A549 (cell line): ENCODE data around the gene APAF1. TPM values are rescaled to one million over a fixed set of nuclear protein-coding genes. Genes with fewer than 3 reads are reported as not detected.

ENCODE experiments used
- ATAC-seq, 2 experiments: fragments of 200-7000 bp in 1 of 2; fragments of >200 bp in 1 of 2; cut with Nextera tagmentation in 1 of 2; cut with Tn5 transposase in 1 of 2; 3 replicates each; pipeline versions ENCODE4 v1.8.0 to v1.9.1; 2018 to 2020; ENCODE audit warnings: mild to moderate bottlenecking in 1 of 2, moderate library complexity in 1 of 2
- CTCF ChIA-PET: fragments of 300-600 bp; sonication (Branson Sonifier 250); formaldehyde crosslinking; extraction: SDS; loops from one replicate; lab custom pipeline; 2021; ENCODE audit warnings: antibody characterized with exemption, inconsistent platforms; lab: Yijun Ruan, JAX
- POLR2A ChIA-PET: fragments of 350-600 bp; formaldehyde crosslinking; extraction: SDS; loops from one replicate; lab custom pipeline; 2021; ENCODE audit warnings: antibody characterized with exemption, inconsistent platforms; lab: Yijun Ruan, JAX
- DNase-seq, 2 experiments: peaks; one replicate each; pipeline versions ENCODE4 v3.0.0 to v3.0.0-alpha.2; 2011 to 2016; ENCODE audit warnings: low read depth in 1 of 2, low spot score in 1 of 2
- FAIRE-seq: peaks from 2 replicates; lab custom pipeline; 2011; peaks lifted over from hg19 to GRCh38; lab: Jason Lieb, UNC
- H3K27ac ChIP-seq, 2 experiments: fragments of >200 bp; sonication (Bioruptor Twin); formaldehyde crosslinking; 3 replicates each; pipeline ENCODE4 v1.5.1; 2016 to 2017
- H3K4me1 ChIP-seq: fragments of >200 bp; sonication (Bioruptor Twin); formaldehyde crosslinking; 3 replicates; pipeline ENCODE4 v1.6.1; 2016
- H3K4me2 ChIP-seq: fragments of >200 bp; sonication (Bioruptor Twin); formaldehyde crosslinking; 3 replicates; pipeline ENCODE4 v1.6.1; 2016
- H3K4me3 ChIP-seq: fragments of >200 bp; sonication (Bioruptor Twin); formaldehyde crosslinking; 3 replicates; pipeline ENCODE4 v1.5.1; 2016
- H3K9me3 ChIP-seq: fragments of >200 bp; sonication (Bioruptor Twin); formaldehyde crosslinking; 3 replicates; pipeline ENCODE4 v1.6.1; 2016
- ATOH8 ChIP-seq: fragments of 250-450 bp; sonication (Bioruptor Pico); IDR thresholded peaks from 2 replicates; pipeline ENCODE4 v1.5.0; 2020; ENCODE audit warnings: low read depth, mild to moderate bottlenecking, moderate library complexity
- BCL3 ChIP-seq: fragments of >200 bp; sonication (Bioruptor Twin); formaldehyde crosslinking; IDR thresholded peaks from 3 replicates; pipeline ENCODE4 v1.6.1; 2016
- CBX2 ChIP-seq: fragments of 200-600 bp; sonication (generic); IDR thresholded peaks from 2 replicates; pipeline ENCODE4 v1.6.1; 2016; ENCODE audit warnings: low read depth, mild to moderate bottlenecking, borderline replicate concordance
- CBX8 ChIP-seq: fragments of 200-600 bp; sonication (generic); IDR thresholded peaks from 2 replicates; pipeline ENCODE4 v1.6.1; 2016
- CEBPB ChIP-seq, 2 experiments: fragments of >200 bp in 1 of 2; sonication (Bioruptor Twin) in 1 of 2; formaldehyde crosslinking in 1 of 2; IDR thresholded peaks; 2 replicates each; pipeline ENCODE4 v1.6.1; 2012 to 2016
- CHD2 ChIP-seq: fragments of 150-350 bp; IDR thresholded peaks from 2 replicates; pipeline ENCODE4 v1.6.1; 2014; ENCODE audit warnings: low read length; ENCODE audit not compliant: partially characterized antibody
- E2F6 ChIP-seq: IDR thresholded peaks from 2 replicates; pipeline ENCODE4 v1.6.1; 2012; ENCODE audit warnings: low read depth, borderline replicate concordance
- EP300 ChIP-seq, 2 experiments: fragments of >200 bp; sonication (Bioruptor Twin); formaldehyde crosslinking; IDR thresholded peaks; 2 replicates in 1 of 2; 3 replicates in 1 of 2; pipeline ENCODE4 v1.6.1; 2016 to 2017
- FOSB ChIP-seq: fragments of 250-450 bp; sonication (Bioruptor Pico); IDR thresholded peaks from 2 replicates; pipeline ENCODE4 v1.5.0; 2020; ENCODE audit warnings: mild to moderate bottlenecking, moderate library complexity
- FOSL2 ChIP-seq, 2 experiments: fragments of 450-650 bp in 1 of 2; fragments of >200 bp in 1 of 2; sonication (Bioruptor Twin) in 1 of 2; formaldehyde crosslinking; IDR thresholded peaks; 2 replicates each; pipeline versions ENCODE4 v1.5.0 to v1.6.1; 2016 to 2020; ENCODE audit warnings: mild to moderate bottlenecking in 1 of 2, moderate library complexity in 1 of 2
- FOXS1 ChIP-seq: fragments of 250-450 bp; sonication (Bioruptor Pico); IDR thresholded peaks from 2 replicates; pipeline ENCODE4 v1.5.0; 2020; ENCODE audit warnings: mild to moderate bottlenecking, moderate library complexity
- GATA3 ChIP-seq: IDR thresholded peaks from 2 replicates; pipeline ENCODE4 v1.6.1; 2012; ENCODE audit warnings: borderline replicate concordance
- JUNB ChIP-seq: fragments of >200 bp; sonication (Bioruptor Twin); formaldehyde crosslinking; IDR thresholded peaks from 2 replicates; pipeline ENCODE4 v1.6.1; 2016
- KDM5A ChIP-seq: fragments of 200-600 bp; sonication (generic); IDR thresholded peaks from 2 replicates; pipeline ENCODE4 v1.6.1; 2016; ENCODE audit warnings: antibody characterized with exemption, mild to moderate bottlenecking
- MAZ ChIP-seq: fragments of 150-350 bp; IDR thresholded peaks from 2 replicates; pipeline ENCODE4 v1.6.1; 2014; ENCODE audit warnings: antibody characterized with exemption, low read depth, low read length, borderline replicate concordance
- MYC ChIP-seq: IDR thresholded peaks from 2 replicates; pipeline ENCODE4 v1.6.1; 2012; ENCODE audit warnings: mild to moderate bottlenecking, inconsistent platforms, low read length, improper control_type of control experiment, borderline replicate concordance
- NPAS2 ChIP-seq: fragments of 250-450 bp; sonication (Bioruptor Pico); IDR thresholded peaks from 2 replicates; pipeline ENCODE4 v1.8.0; 2022; ENCODE audit warnings: mild to moderate bottlenecking, moderate library complexity, borderline replicate concordance
- POLR2A ChIP-seq: IDR thresholded peaks from 2 replicates; pipeline ENCODE4 v1.6.1; 2012; ENCODE audit warnings: mild to moderate bottlenecking, low read length
- POLR2AphosphoS2 ChIP-seq: conservative IDR thresholded peaks from 2 replicates; pipeline ENCODE4 v1.6.1; 2012; ENCODE audit warnings: low read length, improper control_type of control experiment, inconsistent platforms
- RCOR1 ChIP-seq: fragments of 150-350 bp; IDR thresholded peaks from 2 replicates; pipeline ENCODE4 v1.6.1; 2014; ENCODE audit warnings: antibody characterized with exemption, low read length, low read depth
- RFX5 ChIP-seq: fragments of 450-650 bp; IDR thresholded peaks from 2 replicates; pipeline ENCODE4 v1.7.1; 2014; ENCODE audit warnings: antibody characterized with exemption, mild to moderate bottlenecking, moderate library complexity
- RNF2 ChIP-seq: fragments of 200-600 bp; sonication (generic); IDR thresholded peaks from 2 replicates; pipeline ENCODE4 v1.6.1; 2016; ENCODE audit warnings: low read depth, mild to moderate bottlenecking, antibody characterized with exemption, moderate library complexity, borderline replicate concordance
- SMC3 ChIP-seq: fragments of >200 bp; sonication (Bioruptor Twin); formaldehyde crosslinking; IDR thresholded peaks from 3 replicates; pipeline ENCODE4 v1.6.1; 2018; ENCODE audit warnings: inconsistent platforms
- SREBF2 ChIP-seq: fragments of 450-650 bp; IDR thresholded peaks from 2 replicates; pipeline ENCODE4 v1.6.1; 2014; ENCODE audit warnings: mild to moderate bottlenecking, moderate library complexity
- TFCP2L1 ChIP-seq: fragments of 250-450 bp; sonication (Bioruptor Pico); IDR thresholded peaks from 2 replicates; pipeline ENCODE4 v1.5.0; 2021; ENCODE audit warnings: mild to moderate bottlenecking
- ZC3H11A ChIP-seq: fragments of 450-650 bp; IDR thresholded peaks from 2 replicates; pipeline ENCODE4 v1.6.1; 2014; ENCODE audit warnings: antibody characterized with exemption, mild to moderate bottlenecking
- ZSCAN20 ChIP-seq: fragments of 250-450 bp; sonication (Bioruptor Pico); IDR thresholded peaks from 2 replicates; pipeline ENCODE4 v1.8.0; 2022; ENCODE audit warnings: mild to moderate bottlenecking, moderate library complexity
- WGBS: methylation state at CpG from one replicate; pipeline ENCODE4 v1.1.6; 2017; ENCODE audit errors: missing lambda C conversion rate; 5-methylcytosine and 5-hydroxymethylcytosine counted together
- polyA plus RNA-seq, 4 experiments: library from polyadenylated mRNA; depleted of rRNA in 3 of 4; stranded (reverse); fragments of >200 nt; fragmentation: RNase III in 1 of 4; extraction: RNeasy Plus Mini Kit Qiagen cat#74134 plus additional on column Dnase treatment in 1 of 4; gene quantifications; 2 replicates in 3 of 4; 3 replicates in 1 of 4; pipeline ENCODE4 v1.2.3, GENCODE V29; 2011 to 2017
- TF ChIP-seq, protein P1 (sequence below): IDR thresholded peaks from 2 replicates; pipeline ENCODE4 v1.6.1; 2012

Gene APAF1
- polyA plus RNA-seq, 2 of the 4 experiments (the other 2 are of a cell fraction), result 13.2 to 15.7 TPM

DNA sequence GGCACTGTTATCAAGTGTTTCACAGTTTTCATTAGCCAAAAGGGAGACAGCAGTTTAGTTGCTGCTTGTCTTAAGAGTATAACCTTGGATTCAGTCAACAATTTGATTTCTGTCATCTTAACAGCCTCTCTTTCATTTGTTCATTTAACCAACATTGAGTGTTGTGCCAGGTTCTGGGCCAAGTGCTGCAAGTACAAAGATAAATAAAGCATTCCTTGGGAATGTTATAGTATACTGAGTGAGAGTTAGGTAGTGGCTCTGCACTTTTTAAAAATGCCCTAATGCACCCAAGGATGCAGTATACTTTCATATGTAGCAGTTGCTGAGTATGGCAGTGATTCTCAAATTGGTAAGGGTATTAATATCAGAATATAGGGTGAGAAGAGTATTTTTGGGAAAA lies 15.4 kb downstream of the APAF1 start:
- FAIRE-seq, result no peak
- no peak overlapping the region for H3K27ac ChIP-seq
- DNase-seq, result no peak
- TF ChIP-seq GATA3 (no peak), E2F6 (no peak)
- TF ChIP-seq, all 56 proteins: peak for 0
- ChIA-PET CTCF (no interaction called here), POLR2A (no interaction called here)
- ATAC-seq, result no peak
- Histone ChIP-seq H3K4me3 (no peak overlapping the region), H3K4me1 (no peaks in the 10 kb centered on the region), H3K4me2 (no peak overlapping the region), H3K9me3 (no peaks in the 10 kb centered on the region)

DNA sequence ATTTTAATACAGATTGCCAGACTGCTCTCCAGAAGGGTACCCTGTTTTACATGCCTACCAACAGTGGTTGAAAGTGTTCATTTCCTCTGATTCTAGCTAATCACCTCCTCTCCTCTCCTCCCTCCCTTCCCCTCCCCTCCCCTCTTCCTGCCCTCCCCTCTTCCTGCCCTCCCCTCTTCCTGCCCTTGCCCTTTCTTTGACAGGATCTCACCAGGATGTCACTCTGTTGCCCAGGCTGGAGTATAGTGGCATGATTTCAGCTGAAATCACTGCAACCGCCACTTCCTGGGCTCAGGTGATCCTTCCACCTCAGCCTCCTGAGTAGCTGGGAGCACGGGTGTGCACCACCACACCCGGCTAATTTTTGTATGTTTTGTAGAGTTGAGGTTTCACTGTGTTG lies 24.7 kb downstream of the APAF1 start:
- ChIA-PET CTCF (no interaction called here), POLR2A (no interaction called here)
- 91% methylated on average over 3 of the region's 3 CpGs for WGBS
- no peaks in the 10 kb centered on the region for H3K9me3 ChIP-seq
- DNase-seq (no peak), ATAC-seq (no peak)
- no peak overlapping the region for H3K27ac ChIP-seq
- H3K4me2 ChIP-seq, result no peak overlapping the region
- no peaks in the 10 kb centered on the region for H3K4me1 ChIP-seq
- TF ChIP-seq CHD2 (no peak), SREBF2 (no peak), RFX5 (no peak), MAZ (no peak), SMC3 (no peak), FOSB (CRISPR knock-in tag) (no peak), RCOR1 (no peak), ZSCAN20 (CRISPR knock-in tag) (no peak), RNF2 (no peak)
- TF ChIP-seq, protein P1, sequence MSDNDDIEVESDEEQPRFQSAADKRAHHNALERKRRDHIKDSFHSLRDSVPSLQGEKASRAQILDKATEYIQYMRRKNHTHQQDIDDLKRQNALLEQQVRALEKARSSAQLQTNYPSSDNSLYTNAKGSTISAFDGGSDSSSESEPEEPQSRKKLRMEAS, result no peak
- TF ChIP-seq, all 56 proteins: peak for 0
- FAIRE-seq, result no peak
- H3K4me3 ChIP-seq, result no peak overlapping the region

GRCh38 chr12:98671459-98671858 lies 26.4 kb downstream of the APAF1 start:
- 92% methylated on average over 7 of the region's 7 CpGs for WGBS
- Histone ChIP-seq H3K9me3 (no peaks in the 10 kb centered on the region), H3K4me1 (no peaks in the 10 kb centered on the region), H3K4me2 (no peak overlapping the region), H3K27ac (no peak overlapping the region), H3K4me3 (no peak overlapping the region)
- FAIRE-seq (no peak), DNase-seq (no peak), ATAC-seq (no peak)
- ChIA-PET CTCF (interaction anchor here (1.2 kb wide), 1 partner anchor 17 kb away, joined by 4 read pairs; no protein-coding TSS in a partner anchor), POLR2A (no interaction called here)
- TF ChIP-seq BCL3 (no peak), CEBPB (IDR thresholded peaks at IDR 0.05) (no peak), POLR2A (no peak), MAZ (no peak), FOSL2 (IDR thresholded peaks at IDR 0.05) (no peak), FOSL2 (CRISPR knock-in tag; IDR thresholded peaks at IDR 0.05) (no peak), CBX8 (no peak), NPAS2 (CRISPR knock-in tag) (no peak), ZC3H11A (no peak)
- TF ChIP-seq, protein P1, result no peak

DNA sequence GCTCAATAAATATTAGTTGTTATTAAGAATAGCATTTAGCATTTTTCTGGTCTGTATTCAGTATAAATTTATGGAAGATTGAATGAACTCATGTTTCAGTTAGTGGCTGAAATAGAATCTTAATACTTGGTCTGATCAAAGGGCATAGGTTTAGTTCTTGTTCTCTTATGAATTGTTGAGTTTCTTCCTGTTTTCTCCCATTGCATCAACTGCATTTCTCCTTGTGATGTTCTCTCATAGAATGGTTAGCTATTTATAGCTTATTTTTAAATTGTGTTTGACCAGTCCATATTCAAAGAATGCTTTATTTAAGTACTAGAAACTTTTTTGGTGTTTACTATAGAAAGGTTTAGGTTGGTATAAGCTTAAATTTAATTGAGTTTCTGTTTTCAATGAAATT lies 29.8 kb downstream of the APAF1 start:
- ATAC-seq, result no peak
- FAIRE-seq, result peak; percentile 51
- Histone ChIP-seq H3K4me2 (no peak overlapping the region), H3K27ac (no peak overlapping the region), H3K4me3 (no peak overlapping the region)
- TF ChIP-seq CBX2, result no peak
- no peak for TF ChIP-seq MAZ
- no peak for TF ChIP-seq SREBF2
- TF ChIP-seq EP300 (IDR thresholded peaks at IDR 0.05), result no peak
- no peak for TF ChIP-seq RNF2
- no peak for TF ChIP-seq JUNB
- no peak for TF ChIP-seq FOXS1 (CRISPR knock-in tag)
- no peak for TF ChIP-seq KDM5A
- TF ChIP-seq, protein P1, result no peak
- no peak for TF ChIP-seq POLR2AphosphoS2
- TF ChIP-seq SMC3, result no peak
- no peak for TF ChIP-seq TFCP2L1 (CRISPR knock-in tag)
- no peak for TF ChIP-seq ATOH8 (CRISPR knock-in tag)
- TF ChIP-seq MYC, result no peak
- TF ChIP-seq, all 56 proteins: peak for 0
- no peak for DNase-seq
- Histone ChIP-seq H3K4me1 (no peaks in the 10 kb centered on the region), H3K9me3 (no peaks in the 10 kb centered on the region)
- ChIA-PET POLR2A (no interaction called here), CTCF (interaction anchor here (0.6 kb wide), 1 partner anchor 43 kb away, joined by 4 read pairs; no protein-coding TSS in a partner anchor)
